HepG2 (cell line): Measurements from ENCODE around the gene ATP6V0E2. TPM values are rescaled to one million over a fixed set of nuclear protein-coding genes. Genes with fewer than 3 reads are reported as not detected.

ENCODE experiments used
- HNF4A ChIP-seq: sonication (generic); formaldehyde crosslinking; IDR thresholded peaks from 2 replicates; pipeline ENCODE4 v1.4.0; 2020; ENCODE audit warnings: missing genetic modification reagents
- JARID2 ChIP-seq: sonication (generic); formaldehyde crosslinking; IDR thresholded peaks from 2 replicates; pipeline ENCODE4 v1.8.1; 2023; ENCODE audit warnings: missing genetic modification reagents, inconsistent platforms; ENCODE audit not compliant: insufficient replicate concordance
- MEIS2 ChIP-seq: sonication (generic); formaldehyde crosslinking; IDR thresholded peaks from 2 replicates; pipeline ENCODE4 v1.9.0; 2021; ENCODE audit warnings: mild to moderate bottlenecking, missing genetic modification reagents
- TAF1 ChIP-seq: sonication (generic); formaldehyde crosslinking; IDR thresholded peaks from 2 replicates; pipeline ENCODE4 v1.4.0; 2020; ENCODE audit warnings: missing genetic modification reagents
- TCF7 ChIP-seq: sonication (generic); IDR thresholded peaks from 2 replicates; pipeline ENCODE4 v1.6.1; 2016; ENCODE audit warnings: antibody characterized with exemption, low read depth
- ZNF3 ChIP-seq: IDR thresholded peaks from 2 replicates; pipeline ENCODE4 v1.7.0; 2017; ENCODE audit warnings: inconsistent platforms
- ZNF629 ChIP-seq: sonication (generic); formaldehyde crosslinking; conservative IDR thresholded peaks from 2 replicates; pipeline ENCODE4 v1.5.0; 2020; ENCODE audit warnings: missing genetic modification reagents
- ZNF850 ChIP-seq: sonication (generic); formaldehyde crosslinking; conservative IDR thresholded peaks from 2 replicates; pipeline ENCODE4 v1.9.0; 2021; ENCODE audit warnings: mild to moderate bottlenecking, missing genetic modification reagents
- polyA plus RNA-seq, 8 experiments: library from polyadenylated mRNA; depleted of rRNA in 3 of 8; stranded (reverse) in 7 of 8; unstranded in 1 of 8; fragments of >200 nt; fragmentation: Illumina TruSeq in 4 of 8; extraction: Trizol in 4 of 8; gene quantifications; 2 replicates each; pipeline versions ENCODE4 v1.2.1 to v1.2.3, GENCODE V29; 2011 to 2016; ENCODE audit warnings: low read depth in 4 of 8, missing spikeins in 1 of 8, mixed read lengths in 1 of 8; ENCODE audit not compliant: insufficient read depth in 1 of 8
- total RNA-seq, 5 experiments: library from RNA; depleted of rRNA; stranded (reverse); fragments of >200 nt; fragmentation: Illumina TruSeq; extraction: Trizol; gene quantifications; 2 replicates each; pipeline ENCODE4 v1.2.3, GENCODE V29; 2016; ENCODE audit warnings: low read depth in 1 of 5
- TF ChIP-seq, protein P1 (sequence below): sonication (generic); formaldehyde crosslinking; IDR thresholded peaks from 2 replicates; pipeline ENCODE4 v1.5.1; 2020; ENCODE audit warnings: missing genetic modification reagents, mild to moderate bottlenecking, borderline replicate concordance
- TF ChIP-seq, protein P2 (sequence below): sonication (generic); formaldehyde crosslinking; IDR thresholded peaks from 2 replicates; pipeline ENCODE4 v1.4.0; 2020; ENCODE audit warnings: missing genetic modification reagents
- TF ChIP-seq, protein P3 (sequence below): IDR thresholded peaks from 2 replicates; pipeline ENCODE4 v1.6.1; 2016
- TF ChIP-seq, protein P4 (sequence below): conservative IDR thresholded peaks from 2 replicates; pipeline ENCODE4 v1.6.1; 2018; ENCODE audit warnings: missing genetic modification reagents
- TF ChIP-seq, protein P5 (sequence below): sonication (generic); formaldehyde crosslinking; IDR thresholded peaks from 2 replicates; pipeline ENCODE4 v1.9.0; 2021; ENCODE audit warnings: mild to moderate bottlenecking, missing genetic modification reagents

ATP6V0E2 gene
- total and polyA plus RNA-seq, 2 of the 13 experiments (the other 11 are each of a cell fraction or from before 2014, with no cell fraction given): 36.8 to 203 TPM

DNA sequence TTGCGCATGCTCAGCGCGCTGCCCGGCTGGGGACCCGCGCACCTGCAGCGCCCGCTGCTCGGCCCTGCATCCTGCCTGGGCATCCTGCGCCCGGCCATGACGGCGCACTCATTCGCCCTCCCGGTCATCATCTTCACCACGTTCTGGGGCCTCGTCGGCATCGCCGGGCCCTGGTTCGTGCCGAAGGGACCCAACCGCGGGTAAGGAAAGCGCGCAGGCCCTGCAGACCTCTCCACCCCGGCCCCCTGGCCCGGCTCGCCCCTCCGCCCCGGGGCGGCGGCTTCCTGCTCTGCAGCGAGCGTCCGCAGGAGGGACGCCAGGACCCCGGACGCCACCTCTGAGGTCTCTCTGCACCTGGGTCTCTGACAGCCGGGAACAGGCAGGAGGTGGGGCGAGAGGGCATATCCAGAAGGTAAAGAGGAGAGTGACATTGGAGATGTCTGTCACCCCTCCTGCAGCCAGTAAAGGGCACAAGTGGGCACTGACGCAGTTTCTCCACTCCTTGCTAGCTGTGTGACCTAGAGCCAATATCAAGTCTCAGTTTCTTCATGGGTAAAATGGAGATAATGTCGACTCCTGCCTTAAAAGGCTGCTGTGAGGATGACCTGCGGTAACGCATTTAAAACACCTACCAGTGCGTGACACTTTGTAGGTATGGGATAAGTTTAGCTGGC, 338 bp downstream of the ATP6V0E2 start (continued):
- TF ChIP-seq, protein P1, sequence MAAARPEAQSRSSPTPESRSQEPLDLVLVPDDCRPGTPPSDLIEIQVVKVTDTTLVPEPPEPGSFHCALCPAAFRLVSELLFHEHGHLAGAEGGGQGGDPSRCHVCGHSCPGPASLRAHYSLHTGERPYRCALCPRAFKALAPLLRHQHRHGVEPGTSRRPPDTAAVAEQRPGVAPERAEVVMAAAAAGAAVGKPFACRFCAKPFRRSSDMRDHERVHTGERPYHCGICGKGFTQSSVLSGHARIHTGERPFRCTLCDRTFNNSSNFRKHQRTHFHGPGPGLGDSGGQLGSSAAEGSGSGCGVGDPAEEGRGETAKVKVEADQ (CRISPR knock-in tag): no peak
- TF ChIP-seq ZNF3 (CRISPR knock-in tag) (no peak), TCF7 (no peak), HNF4A (0 out of 2 replicates have a peak, but pooled peaks have one; percentile 26), JARID2 (no peak), TAF1 (peak; percentile 48; the same call in 1 of the 2 replicates), ZNF629 (CRISPR knock-in tag) (no peak), ZNF850 (CRISPR knock-in tag) (no peak), MEIS2 (CRISPR knock-in tag) (0 out of 2 replicates have a peak, but pooled peaks have one; percentile 72)
- TF ChIP-seq, protein P2, sequence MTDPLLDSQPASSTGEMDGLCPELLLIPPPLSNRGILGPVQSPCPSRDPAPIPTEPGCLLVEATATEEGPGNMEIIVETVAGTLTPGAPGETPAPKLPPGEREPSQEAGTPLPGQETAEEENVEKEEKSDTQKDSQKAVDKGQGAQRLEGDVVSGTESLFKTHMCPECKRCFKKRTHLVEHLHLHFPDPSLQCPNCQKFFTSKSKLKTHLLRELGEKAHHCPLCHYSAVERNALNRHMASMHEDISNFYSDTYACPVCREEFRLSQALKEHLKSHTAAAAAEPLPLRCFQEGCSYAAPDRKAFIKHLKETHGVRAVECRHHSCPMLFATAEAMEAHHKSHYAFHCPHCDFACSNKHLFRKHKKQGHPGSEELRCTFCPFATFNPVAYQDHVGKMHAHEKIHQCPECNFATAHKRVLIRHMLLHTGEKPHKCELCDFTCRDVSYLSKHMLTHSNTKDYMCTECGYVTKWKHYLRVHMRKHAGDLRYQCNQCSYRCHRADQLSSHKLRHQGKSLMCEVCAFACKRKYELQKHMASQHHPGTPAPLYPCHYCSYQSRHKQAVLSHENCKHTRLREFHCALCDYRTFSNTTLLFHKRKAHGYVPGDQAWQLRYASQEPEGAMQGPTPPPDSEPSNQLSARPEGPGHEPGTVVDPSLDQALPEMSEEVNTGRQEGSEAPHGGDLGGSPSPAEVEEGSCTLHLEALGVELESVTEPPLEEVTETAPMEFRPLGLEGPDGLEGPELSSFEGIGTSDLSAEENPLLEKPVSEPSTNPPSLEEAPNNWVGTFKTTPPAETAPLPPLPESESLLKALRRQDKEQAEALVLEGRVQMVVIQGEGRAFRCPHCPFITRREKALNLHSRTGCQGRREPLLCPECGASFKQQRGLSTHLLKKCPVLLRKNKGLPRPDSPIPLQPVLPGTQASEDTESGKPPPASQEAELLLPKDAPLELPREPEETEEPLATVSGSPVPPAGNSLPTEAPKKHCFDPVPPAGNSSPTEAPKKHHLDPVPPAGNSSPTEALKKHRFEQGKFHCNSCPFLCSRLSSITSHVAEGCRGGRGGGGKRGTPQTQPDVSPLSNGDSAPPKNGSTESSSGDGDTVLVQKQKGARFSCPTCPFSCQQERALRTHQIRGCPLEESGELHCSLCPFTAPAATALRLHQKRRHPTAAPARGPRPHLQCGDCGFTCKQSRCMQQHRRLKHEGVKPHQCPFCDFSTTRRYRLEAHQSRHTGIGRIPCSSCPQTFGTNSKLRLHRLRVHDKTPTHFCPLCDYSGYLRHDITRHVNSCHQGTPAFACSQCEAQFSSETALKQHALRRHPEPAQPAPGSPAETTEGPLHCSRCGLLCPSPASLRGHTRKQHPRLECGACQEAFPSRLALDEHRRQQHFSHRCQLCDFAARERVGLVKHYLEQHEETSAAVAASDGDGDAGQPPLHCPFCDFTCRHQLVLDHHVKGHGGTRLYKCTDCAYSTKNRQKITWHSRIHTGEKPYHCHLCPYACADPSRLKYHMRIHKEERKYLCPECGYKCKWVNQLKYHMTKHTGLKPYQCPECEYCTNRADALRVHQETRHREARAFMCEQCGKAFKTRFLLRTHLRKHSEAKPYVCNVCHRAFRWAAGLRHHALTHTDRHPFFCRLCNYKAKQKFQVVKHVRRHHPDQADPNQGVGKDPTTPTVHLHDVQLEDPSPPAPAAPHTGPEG (CRISPR knock-in tag): no peak
- TF ChIP-seq, protein P3, sequence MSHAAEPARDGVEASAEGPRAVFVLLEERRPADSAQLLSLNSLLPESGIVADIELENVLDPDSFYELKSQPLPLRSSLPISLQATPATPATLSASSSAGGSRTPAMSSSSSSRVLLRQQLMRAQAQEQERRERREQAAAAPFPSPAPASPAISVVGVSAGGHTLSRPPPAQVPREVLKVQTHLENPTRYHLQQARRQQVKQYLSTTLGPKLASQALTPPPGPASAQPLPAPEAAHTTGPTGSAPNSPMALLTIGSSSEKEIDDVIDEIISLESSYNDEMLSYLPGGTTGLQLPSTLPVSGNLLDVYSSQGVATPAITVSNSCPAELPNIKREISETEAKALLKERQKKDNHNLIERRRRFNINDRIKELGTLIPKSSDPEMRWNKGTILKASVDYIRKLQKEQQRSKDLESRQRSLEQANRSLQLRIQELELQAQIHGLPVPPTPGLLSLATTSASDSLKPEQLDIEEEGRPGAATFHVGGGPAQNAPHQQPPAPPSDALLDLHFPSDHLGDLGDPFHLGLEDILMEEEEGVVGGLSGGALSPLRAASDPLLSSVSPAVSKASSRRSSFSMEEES (CRISPR knock-in tag): no peak; the same call in 1 of the 2 replicates
- TF ChIP-seq, protein P4, sequence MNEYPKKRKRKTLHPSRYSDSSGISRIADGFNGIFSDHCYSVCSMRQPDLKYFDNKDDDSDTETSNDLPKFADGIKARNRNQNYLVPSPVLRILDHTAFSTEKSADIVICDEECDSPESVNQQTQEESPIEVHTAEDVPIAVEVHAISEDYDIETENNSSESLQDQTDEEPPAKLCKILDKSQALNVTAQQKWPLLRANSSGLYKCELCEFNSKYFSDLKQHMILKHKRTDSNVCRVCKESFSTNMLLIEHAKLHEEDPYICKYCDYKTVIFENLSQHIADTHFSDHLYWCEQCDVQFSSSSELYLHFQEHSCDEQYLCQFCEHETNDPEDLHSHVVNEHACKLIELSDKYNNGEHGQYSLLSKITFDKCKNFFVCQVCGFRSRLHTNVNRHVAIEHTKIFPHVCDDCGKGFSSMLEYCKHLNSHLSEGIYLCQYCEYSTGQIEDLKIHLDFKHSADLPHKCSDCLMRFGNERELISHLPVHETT (CRISPR knock-in tag): no peak
- TF ChIP-seq, protein P5, sequence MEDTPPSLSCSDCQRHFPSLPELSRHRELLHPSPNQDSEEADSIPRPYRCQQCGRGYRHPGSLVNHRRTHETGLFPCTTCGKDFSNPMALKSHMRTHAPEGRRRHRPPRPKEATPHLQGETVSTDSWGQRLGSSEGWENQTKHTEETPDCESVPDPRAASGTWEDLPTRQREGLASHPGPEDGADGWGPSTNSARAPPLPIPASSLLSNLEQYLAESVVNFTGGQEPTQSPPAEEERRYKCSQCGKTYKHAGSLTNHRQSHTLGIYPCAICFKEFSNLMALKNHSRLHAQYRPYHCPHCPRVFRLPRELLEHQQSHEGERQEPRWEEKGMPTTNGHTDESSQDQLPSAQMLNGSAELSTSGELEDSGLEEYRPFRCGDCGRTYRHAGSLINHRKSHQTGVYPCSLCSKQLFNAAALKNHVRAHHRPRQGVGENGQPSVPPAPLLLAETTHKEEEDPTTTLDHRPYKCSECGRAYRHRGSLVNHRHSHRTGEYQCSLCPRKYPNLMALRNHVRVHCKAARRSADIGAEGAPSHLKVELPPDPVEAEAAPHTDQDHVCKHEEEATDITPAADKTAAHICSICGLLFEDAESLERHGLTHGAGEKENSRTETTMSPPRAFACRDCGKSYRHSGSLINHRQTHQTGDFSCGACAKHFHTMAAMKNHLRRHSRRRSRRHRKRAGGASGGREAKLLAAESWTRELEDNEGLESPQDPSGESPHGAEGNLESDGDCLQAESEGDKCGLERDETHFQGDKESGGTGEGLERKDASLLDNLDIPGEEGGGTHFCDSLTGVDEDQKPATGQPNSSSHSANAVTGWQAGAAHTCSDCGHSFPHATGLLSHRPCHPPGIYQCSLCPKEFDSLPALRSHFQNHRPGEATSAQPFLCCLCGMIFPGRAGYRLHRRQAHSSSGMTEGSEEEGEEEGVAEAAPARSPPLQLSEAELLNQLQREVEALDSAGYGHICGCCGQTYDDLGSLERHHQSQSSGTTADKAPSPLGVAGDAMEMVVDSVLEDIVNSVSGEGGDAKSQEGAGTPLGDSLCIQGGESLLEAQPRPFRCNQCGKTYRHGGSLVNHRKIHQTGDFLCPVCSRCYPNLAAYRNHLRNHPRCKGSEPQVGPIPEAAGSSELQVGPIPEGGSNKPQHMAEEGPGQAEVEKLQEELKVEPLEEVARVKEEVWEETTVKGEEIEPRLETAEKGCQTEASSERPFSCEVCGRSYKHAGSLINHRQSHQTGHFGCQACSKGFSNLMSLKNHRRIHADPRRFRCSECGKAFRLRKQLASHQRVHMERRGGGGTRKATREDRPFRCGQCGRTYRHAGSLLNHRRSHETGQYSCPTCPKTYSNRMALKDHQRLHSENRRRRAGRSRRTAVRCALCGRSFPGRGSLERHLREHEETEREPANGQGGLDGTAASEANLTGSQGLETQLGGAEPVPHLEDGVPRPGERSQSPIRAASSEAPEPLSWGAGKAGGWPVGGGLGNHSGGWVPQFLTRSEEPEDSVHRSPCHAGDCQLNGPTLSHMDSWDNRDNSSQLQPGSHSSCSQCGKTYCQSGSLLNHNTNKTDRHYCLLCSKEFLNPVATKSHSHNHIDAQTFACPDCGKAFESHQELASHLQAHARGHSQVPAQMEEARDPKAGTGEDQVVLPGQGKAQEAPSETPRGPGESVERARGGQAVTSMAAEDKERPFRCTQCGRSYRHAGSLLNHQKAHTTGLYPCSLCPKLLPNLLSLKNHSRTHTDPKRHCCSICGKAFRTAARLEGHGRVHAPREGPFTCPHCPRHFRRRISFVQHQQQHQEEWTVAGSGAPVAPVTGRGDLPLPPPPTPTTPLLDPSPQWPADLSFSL: no peak
